A549 treated with RU486 at 1 μM for 4 hours (cell line): ENCODE measurements around the gene OR2A2. TPM values are rescaled to one million over a fixed set of nuclear protein-coding genes. Genes with fewer than 3 reads are reported as not detected.

Experiments
- total RNA-seq: library from RNA; stranded (reverse); fragments of 200-300 nt; extraction: Qiagen RNA extraction; gene quantifications from 5 replicates; pipeline ENCODE4 v1.2.3, GENCODE V29; 2022; ENCODE audit warnings: low read depth

Gene OR2A2, protein sequence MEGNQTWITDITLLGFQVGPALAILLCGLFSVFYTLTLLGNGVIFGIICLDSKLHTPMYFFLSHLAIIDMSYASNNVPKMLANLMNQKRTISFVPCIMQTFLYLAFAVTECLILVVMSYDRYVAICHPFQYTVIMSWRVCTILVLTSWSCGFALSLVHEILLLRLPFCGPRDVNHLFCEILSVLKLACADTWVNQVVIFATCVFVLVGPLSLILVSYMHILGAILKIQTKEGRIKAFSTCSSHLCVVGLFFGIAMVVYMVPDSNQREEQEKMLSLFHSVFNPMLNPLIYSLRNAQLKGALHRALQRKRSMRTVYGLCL
- total RNA-seq = not detected in 5 replicates

GRCh38 chr7:144109283-144109682 is at the start of gene OR2A2:
Gene OR2A2, plus strand, starts transcription at chr7:144109583. Its CDS starts 0 bp downstream, at chr7:144109583.

GRCh38 chr7:144069511-144069910 is 39.9 kb upstream of the OR2A2 start, which contains the start of gene OR2A25:
Gene OR2A25, plus strand, starts transcription at chr7:144069811. Its CDS starts 4,409 bp downstream, at chr7:144074220.

DNA sequence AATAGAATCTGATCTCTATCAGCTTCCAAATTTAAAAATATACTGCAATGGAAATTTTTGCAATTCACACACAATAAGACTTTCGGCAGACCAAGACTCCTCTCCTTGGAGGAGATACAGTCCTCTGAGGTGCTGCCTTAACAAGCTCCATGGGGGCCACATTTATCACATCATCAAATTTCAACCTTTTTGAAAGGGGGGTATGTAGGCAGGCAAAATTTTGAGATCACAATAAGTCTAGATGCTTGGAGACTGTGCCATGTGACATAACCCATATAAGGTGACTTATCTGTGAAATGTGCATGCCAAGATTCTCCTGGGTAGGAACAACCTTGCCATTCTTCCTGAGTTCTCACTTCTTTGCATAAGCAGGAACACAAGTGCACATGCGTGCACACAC is 23.4 kb upstream of the OR2A2 start, which contains the start of gene OR2A12:
Gene OR2A12, plus strand, starts transcription at position 301 of the 400 bp plus-strand sequence. CDS start 8,830 bp downstream, outside the sequence.

DNA sequence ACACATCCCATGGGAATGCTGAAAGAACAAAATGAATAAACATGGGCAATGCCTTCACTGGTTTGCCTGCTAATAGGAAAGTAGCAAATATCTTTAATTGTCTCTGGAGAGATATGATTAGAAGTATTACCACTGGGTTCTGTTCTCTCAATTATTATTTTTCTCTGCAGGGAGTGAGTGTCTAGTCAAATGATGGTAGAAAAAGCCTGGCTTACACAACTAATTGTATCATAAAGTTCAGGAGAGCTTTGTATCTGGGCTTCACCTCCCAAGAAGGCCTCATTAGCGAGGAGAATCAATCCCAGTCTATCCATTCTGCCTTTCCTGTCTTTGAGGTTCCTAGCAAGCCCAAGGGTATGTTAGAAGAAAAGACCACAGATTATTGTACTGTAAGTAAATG is 13.5 kb downstream of the OR2A2 start, which contains the start of gene OR2A14:
Gene OR2A14, plus strand, starts transcription at position 301 of the 400 bp plus-strand sequence. CDS start 5,937 bp downstream, outside the sequence.

Other genes starting within 250 kb of the OR2A2 start
- gene TCAF1, start 207.4 kb upstream of the OR2A2 start, total RNA-seq = 12.6 to 20.3 TPM (median 19.5 TPM) in 5 replicates
- gene OR2F2, start 174.3 kb upstream of the OR2A2 start, total RNA-seq = not detected in 5 replicates
- not detected in 5 replicates for gene OR2F1, start 154.7 kb upstream of the OR2A2 start, total RNA-seq
- not detected in 5 replicates for gene OR6B1, start 109.3 kb upstream of the OR2A2 start, total RNA-seq
- not detected in 5 replicates for gene OR2A5, start 60.6 kb upstream of the OR2A2 start, total RNA-seq
- not detected in 5 replicates for gene OR2A25, start 39.8 kb upstream of the OR2A2 start, total RNA-seq
- gene OR2A12, start 23.3 kb upstream of the OR2A2 start, total RNA-seq = not detected in 5 replicates
- not detected in 5 replicates for gene OR2A14, start 13.6 kb downstream of the OR2A2 start, total RNA-seq
- 0.05 TPM in 1 of 5 replicates, not detected in the others for gene CTAGE4, start 73.9 kb downstream of the OR2A2 start, total RNA-seq
- gene ARHGEF35, start 86.2 kb downstream of the OR2A2 start, total RNA-seq = 0.22 to 0.59 TPM (median 0.26 TPM) in 5 replicates
- not detected in 5 replicates for gene OR2A42, start 130.0 kb downstream of the OR2A2 start, total RNA-seq
- not detected in 5 replicates for gene OR2A7, start 155.2 kb downstream of the OR2A2 start, total RNA-seq
- gene CTAGE8, start 159.7 kb downstream of the OR2A2 start, total RNA-seq = 0.12 TPM in 1 of 5 replicates, not detected in the others
- gene OR2A1, start 202.8 kb downstream of the OR2A2 start, total RNA-seq = not detected in 5 replicates
- gene ARHGEF5, start 245.8 kb downstream of the OR2A2 start, total RNA-seq = 1.6 to 2.0 TPM (median 1.6 TPM) in 5 replicates